ENCODE measurements around the gene EPM2A. TPM values are rescaled to one million over a fixed set of nuclear protein-coding genes. Genes with fewer than 3 reads are reported as not detected.

The EPM2A gene
- total RNA-seq, 1 donor from 2014 or later: 41.3 TPM

DNA sequence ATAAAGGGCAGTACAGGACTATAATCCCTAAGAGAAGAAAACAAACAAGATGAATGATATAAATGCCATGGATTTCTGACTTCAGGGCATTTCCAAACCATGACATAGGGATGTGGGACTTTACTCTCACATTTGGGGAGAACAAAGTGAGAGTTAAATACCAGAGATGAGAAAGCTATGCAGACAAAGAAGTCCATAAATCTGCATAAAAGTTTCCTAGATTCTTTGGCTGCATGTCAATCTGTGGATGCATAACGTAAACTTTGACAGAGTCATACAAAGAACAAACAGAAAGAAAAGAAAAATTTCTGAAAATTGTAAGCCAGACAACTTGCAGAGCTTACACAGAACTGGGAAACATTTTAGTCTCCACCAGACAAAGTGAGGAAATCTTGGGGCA, 11.7 kb downstream of the EPM2A start:
- no peak overlapping the region for H3K27ac ChIP-seq (replicated peaks)
- TF ChIP-seq, protein P1, sequence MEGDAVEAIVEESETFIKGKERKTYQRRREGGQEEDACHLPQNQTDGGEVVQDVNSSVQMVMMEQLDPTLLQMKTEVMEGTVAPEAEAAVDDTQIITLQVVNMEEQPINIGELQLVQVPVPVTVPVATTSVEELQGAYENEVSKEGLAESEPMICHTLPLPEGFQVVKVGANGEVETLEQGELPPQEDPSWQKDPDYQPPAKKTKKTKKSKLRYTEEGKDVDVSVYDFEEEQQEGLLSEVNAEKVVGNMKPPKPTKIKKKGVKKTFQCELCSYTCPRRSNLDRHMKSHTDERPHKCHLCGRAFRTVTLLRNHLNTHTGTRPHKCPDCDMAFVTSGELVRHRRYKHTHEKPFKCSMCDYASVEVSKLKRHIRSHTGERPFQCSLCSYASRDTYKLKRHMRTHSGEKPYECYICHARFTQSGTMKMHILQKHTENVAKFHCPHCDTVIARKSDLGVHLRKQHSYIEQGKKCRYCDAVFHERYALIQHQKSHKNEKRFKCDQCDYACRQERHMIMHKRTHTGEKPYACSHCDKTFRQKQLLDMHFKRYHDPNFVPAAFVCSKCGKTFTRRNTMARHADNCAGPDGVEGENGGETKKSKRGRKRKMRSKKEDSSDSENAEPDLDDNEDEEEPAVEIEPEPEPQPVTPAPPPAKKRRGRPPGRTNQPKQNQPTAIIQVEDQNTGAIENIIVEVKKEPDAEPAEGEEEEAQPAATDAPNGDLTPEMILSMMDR (IDR thresholded peaks at IDR 0.05; ENCODE audit: borderline replicate concordance): no peak
- DNase-seq: no peak
- H3K4me3 ChIP-seq: no peak overlapping the region
- intact Hi-C loops (cut with micrococcal nuclease): no loop called here
- no peaks in the 10 kb centered on the region for H3K4me1 ChIP-seq
- H3K27me3 ChIP-seq (ENCODE audit: low read depth): no peaks in the 10 kb centered on the region
- H3K9me3 ChIP-seq (replicated peaks): peaks cover 38% of the 10 kb centered on the region
- peaks cover 10% of the 10 kb centered on the region for H3K36me3 ChIP-seq

DNA sequence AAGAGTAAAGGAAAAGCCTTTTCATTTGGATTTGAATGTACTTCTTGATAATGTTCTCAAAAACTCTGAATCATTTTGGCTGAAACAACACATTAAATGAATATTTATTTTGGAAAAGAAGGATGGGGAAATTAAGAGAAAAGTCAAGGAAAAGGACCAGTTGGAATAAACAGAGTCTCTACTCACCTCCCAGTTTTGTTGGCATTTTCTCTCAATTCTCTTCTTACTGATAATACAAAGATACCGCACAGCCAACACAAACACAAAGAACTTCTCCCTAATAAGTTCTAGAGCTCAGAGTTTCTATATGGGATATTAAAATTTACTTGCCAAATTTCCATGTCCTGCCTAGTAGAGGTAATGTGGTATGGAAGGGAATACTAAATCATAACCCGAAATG, 13.1 kb downstream of the EPM2A start:
- no peaks in the 10 kb centered on the region for H3K4me1 ChIP-seq
- no peak overlapping the region for H3K4me3 ChIP-seq
- H3K27me3 ChIP-seq (ENCODE audit: low read depth): no peaks in the 10 kb centered on the region
- intact Hi-C loops (cut with micrococcal nuclease): no loop called here
- no peak overlapping the region for H3K27ac ChIP-seq (replicated peaks)
- TF ChIP-seq, protein P1 (IDR thresholded peaks at IDR 0.05; ENCODE audit: borderline replicate concordance): no peak
- no peak for DNase-seq
- H3K36me3 ChIP-seq: peaks cover 7% of the 10 kb centered on the region
- peaks cover 23% of the 10 kb centered on the region for H3K9me3 ChIP-seq (replicated peaks)

DNA sequence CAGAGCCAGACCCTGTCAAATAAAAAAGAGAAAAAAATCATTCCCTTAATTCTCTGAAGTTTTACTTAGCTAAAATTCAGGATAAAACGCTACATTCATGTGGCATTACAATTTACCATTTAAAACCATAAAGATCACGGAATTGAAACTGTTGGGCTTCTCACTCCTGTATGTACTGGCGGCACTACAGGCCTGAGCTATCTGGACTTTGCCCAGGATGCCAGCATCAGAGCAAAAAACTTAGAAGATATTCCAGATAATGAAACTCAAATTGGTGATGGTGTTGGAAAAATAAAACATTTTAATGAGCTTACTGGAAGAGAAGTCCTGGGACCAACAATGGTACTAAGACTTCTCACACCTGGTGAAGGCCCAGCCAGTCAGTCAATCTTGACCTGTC, 14.2 kb downstream of the EPM2A start:
- TF ChIP-seq, protein P1 (IDR thresholded peaks at IDR 0.05; ENCODE audit: borderline replicate concordance): no peak

DNA sequence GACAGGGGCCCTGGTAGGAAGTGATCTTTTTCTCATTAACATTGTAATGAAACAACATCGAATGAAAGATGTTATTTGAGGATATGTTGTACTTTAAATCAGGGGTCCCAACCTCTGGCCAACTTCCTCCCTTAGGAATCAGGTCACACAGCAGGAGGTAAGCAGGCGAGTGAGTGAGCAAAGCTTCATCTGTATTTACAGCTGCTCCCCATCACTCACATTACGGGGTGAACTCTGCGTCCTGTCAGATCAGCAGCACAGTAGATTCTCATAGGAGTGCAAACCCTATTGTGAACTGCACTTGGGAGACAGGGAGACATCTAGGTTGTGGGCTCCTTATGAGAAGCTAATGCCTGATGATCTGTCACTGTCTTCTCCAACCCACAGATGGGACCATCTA, 19.9 kb downstream of the EPM2A start:
- no peaks in the 10 kb centered on the region for H3K27me3 ChIP-seq (ENCODE audit: low read depth)
- DNase-seq: no peak
- H3K9me3 ChIP-seq (replicated peaks): no peaks in the 10 kb centered on the region
- H3K4me3 ChIP-seq: no peak overlapping the region
- no peak overlapping the region for H3K27ac ChIP-seq (replicated peaks)
- intact Hi-C loops (cut with micrococcal nuclease): no loop called here
- TF ChIP-seq, protein P1 (IDR thresholded peaks at IDR 0.05; ENCODE audit: borderline replicate concordance): no peak
- H3K4me1 ChIP-seq: no peaks in the 10 kb centered on the region
- peaks cover 10% of the 10 kb centered on the region for H3K36me3 ChIP-seq

More for the DNA sequence above, 14.2 kb downstream of the EPM2A start:
- no peak for DNase-seq
- Histone ChIP-seq H3K9me3 (replicated peaks) (peaks cover 23% of the 10 kb centered on the region), H3K4me3 (no peak overlapping the region), H3K4me1 (no peaks in the 10 kb centered on the region), H3K27ac (replicated peaks) (no peak overlapping the region), H3K36me3 (peaks cover 7% of the 10 kb centered on the region), H3K27me3 (ENCODE audit: low read depth) (no peaks in the 10 kb centered on the region)
- intact Hi-C loops (cut with micrococcal nuclease): no loop called here

DNA sequence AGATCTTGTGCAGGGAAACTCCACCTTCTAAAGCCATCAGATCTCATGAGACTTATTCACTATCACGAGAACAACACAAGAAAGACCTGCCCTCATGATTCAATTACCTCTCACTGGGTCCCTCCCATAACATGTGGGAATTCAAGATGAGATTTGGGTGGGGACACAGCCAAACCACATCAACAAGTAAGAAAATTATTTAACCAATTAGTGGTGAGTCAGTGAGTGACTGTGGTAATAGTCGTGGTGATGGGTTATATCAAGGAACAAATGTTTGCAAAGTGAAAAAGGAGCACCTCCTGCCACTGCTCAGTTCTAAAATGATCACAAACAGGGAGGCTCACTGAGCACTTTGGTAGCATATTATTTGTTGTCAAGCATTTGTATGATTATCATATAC, 20.6 kb downstream of the EPM2A start:
- TF ChIP-seq, protein P1 (IDR thresholded peaks at IDR 0.05; ENCODE audit: borderline replicate concordance): no peak
- Histone ChIP-seq H3K36me3 (peaks cover 8% of the 10 kb centered on the region), H3K27me3 (ENCODE audit: low read depth) (no peaks in the 10 kb centered on the region), H3K27ac (replicated peaks) (no peak overlapping the region), H3K9me3 (replicated peaks) (no peaks in the 10 kb centered on the region), H3K4me1 (no peaks in the 10 kb centered on the region), H3K4me3 (no peak overlapping the region)
- intact Hi-C loops (cut with micrococcal nuclease): no loop called here
- no peak for DNase-seq

DNA sequence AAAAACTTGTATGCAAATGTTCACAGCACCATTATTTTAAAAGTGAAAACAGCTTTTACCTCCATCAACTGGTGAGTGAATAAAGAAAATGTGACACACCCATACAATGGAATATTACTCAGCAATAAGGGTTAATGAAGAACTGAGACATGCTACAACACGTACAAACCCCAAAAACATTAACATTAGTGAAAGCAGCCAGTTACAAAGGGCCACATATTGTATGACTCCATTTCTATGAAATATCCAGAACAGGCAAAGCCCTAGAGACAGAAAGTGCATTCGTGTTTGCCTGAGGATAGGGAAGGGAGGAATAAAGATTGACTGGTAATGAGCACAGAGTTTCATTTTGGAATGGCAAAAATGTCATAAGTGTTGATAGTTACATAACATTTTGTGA, 21.5 kb downstream of the EPM2A start:
- Histone ChIP-seq H3K27me3 (ENCODE audit: low read depth) (no peaks in the 10 kb centered on the region), H3K27ac (replicated peaks) (no peak overlapping the region), H3K9me3 (replicated peaks) (no peaks in the 10 kb centered on the region), H3K4me1 (no peaks in the 10 kb centered on the region), H3K36me3 (peaks cover 8% of the 10 kb centered on the region), H3K4me3 (no peak overlapping the region)
- TF ChIP-seq, protein P1 (IDR thresholded peaks at IDR 0.05; ENCODE audit: borderline replicate concordance): no peak
- intact Hi-C loops (cut with micrococcal nuclease): no loop called here
- no peak for DNase-seq

Data from left ventricle myocardium inferior (tissue), 1 donor.